ENCODE results near the gene KIAA1586. TPM values are rescaled to one million over a fixed set of nuclear protein-coding genes. Genes with fewer than 3 reads are reported as not detected.
A peak's percentile ranks its signal among the peaks of the same experiment; 100 is the strongest.
"Not testable (repeated sequence)": the region's sequence is repeated elsewhere in the genome, so short reads cannot be mapped to it uniquely, and the experiment has no call there.

Gene KIAA1586
- total RNA-seq, 2 donors from 2014 or later: 3.7 to 4.7 TPM

DNA sequence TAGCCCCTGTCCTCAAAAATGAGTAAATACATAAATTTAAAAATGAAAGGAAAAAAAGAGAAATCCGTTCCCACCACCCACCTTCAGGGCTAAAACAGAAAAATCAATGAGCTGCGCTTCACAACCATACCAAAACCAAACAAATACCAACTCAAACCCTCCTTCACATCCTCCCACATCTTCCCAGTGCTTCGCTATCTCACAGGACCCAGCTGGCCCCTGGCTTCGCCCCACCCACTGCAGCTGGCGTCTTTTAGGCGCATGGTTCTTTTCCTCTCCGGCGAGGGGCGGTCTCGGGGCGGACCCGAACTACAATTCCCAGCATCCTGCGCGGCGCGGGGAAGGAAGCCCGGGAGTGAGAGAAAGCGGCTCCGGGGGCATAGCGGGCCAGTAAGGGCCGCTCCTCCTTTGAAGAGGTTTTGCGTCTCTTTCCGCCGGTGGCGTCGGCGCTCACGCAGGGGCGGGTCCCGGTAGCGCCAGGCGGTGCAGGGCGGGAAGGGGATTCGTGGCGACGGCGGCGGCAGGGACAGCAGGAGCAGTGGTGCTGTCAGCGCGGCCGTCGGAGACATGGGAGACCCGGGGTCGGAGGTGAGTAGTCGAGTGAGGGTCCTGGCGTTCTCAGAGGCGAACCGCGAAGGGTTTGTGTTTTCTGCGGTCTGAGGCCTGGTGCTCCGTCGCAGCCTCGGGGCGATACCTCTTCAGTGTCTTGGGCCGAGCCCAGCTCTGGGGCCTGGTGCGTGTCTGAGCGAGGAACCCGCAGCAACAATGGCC is 43.4 kb downstream of the KIAA1586 start, which contains the start of gene ZNF451:
Gene ZNF451, plus strand, starts transcription at position 502 of the 771 bp plus-strand sequence. Its CDS starts 66 bp downstream, at position 568.
- TF ChIP-seq, protein P1, sequence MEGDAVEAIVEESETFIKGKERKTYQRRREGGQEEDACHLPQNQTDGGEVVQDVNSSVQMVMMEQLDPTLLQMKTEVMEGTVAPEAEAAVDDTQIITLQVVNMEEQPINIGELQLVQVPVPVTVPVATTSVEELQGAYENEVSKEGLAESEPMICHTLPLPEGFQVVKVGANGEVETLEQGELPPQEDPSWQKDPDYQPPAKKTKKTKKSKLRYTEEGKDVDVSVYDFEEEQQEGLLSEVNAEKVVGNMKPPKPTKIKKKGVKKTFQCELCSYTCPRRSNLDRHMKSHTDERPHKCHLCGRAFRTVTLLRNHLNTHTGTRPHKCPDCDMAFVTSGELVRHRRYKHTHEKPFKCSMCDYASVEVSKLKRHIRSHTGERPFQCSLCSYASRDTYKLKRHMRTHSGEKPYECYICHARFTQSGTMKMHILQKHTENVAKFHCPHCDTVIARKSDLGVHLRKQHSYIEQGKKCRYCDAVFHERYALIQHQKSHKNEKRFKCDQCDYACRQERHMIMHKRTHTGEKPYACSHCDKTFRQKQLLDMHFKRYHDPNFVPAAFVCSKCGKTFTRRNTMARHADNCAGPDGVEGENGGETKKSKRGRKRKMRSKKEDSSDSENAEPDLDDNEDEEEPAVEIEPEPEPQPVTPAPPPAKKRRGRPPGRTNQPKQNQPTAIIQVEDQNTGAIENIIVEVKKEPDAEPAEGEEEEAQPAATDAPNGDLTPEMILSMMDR (IDR thresholded peaks at IDR 0.05): no peak
- DNase-seq (ENCODE audit: low spot score): peak; percentile 97
- Histone ChIP-seq H3K27me3 (no peaks in the 10 kb centered on the region), H3K4me1 (peaks cover 0 to 35% of the 10 kb centered on the region in 2 donors), H3K36me3 (peaks cover 9% of the 10 kb centered on the region), H3K27ac (peak within 1 kb of the TSS; percentile 72 to 86), H3K4me3 (peak within 1 kb of the TSS; percentile 53 to 61), H3K9me3 (no peaks in the 10 kb centered on the region)

DNA sequence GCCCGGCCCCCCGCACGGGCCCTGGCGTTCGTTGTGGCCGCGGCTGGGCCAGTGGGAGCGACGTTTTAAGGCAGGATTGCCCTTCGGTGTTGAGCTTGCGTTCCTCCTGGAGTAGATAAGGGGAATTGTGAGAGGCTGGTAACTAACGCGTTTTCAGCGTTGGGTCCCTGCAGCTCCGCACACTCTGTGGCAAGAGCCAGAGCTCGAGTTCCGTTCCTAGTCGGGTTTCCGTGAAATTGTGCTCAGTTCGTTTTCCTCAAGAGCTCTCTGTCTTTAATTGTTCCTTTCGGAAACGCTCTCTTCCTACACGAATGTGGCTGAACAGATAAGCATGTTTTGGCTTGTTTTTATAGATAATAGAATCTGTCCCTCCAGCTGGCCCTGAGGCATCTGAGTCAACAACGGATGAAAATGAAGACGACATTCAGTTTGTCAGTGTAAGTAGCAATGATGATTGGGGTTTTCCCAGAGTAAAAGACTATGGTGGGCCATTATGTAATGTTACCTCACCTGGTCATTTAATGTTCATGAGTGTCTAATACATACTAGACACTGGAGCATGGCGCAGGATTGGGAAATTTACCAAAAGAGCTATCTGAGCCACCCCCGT is 44.1 kb downstream of the KIAA1586 start:
- H3K27me3 ChIP-seq; H3K36me3 ChIP-seq; H3K9me3 ChIP-seq; DNase-seq (ENCODE audit: low spot score): not testable (repeated sequence)
- Histone ChIP-seq H3K27ac (peak overlapping the region; percentile 72 to 86), H3K4me3 (peak overlapping the region in 1 of 2 donors; percentile 61), H3K4me1 (peaks cover 0 to 35% of the 10 kb centered on the region in 2 donors)

DNA sequence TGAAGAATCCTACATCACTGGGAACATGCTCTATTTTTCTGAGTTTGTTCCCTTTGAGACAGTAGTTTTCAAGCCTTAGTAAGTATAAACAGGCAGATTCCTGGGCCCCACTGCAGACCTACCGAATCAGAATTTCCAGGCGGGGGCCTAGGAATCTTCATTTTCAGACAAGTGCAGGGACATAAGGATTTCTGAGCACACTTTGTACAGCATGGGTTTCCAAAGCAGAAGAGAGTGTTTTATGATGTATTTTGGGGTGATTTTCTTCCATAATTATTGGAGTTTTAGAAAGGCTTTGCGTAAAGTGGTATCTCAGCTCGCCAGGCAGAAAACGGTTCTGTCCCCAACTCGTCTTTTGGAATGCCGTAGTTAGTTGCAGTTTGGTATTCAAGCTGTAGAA is 44.9 kb downstream of the KIAA1586 start:
- H3K4me1 ChIP-seq: peaks cover 0 to 35% of the 10 kb centered on the region in 2 donors
- DNase-seq (ENCODE audit: low spot score); H3K27ac ChIP-seq: not testable (repeated sequence)

DNA sequence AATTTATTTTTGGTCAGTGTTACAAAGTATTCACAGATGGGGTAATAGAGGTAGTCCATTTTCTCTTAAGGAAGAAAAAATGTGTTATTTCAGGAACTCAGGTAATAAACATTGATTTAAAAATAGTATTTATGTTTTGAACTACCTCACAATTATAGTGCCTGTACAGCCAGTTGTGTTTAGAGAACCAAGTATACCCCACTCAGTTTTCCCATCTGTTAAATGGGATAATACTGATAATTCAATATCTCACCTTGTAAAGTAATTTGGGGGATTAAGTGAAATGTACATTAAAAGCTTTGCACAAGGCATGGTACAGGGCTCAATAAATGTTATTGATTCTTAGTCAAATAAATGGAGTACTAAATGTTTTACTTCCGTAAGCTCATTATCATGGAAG is 48.2 kb downstream of the KIAA1586 start:
- no peak for DNase-seq (ENCODE audit: low spot score)
- Histone ChIP-seq H3K4me1 (peaks cover 0 to 30% of the 10 kb centered on the region in 2 donors), H3K9me3 (no peaks in the 10 kb centered on the region), H3K27me3 (no peaks in the 10 kb centered on the region), H3K36me3 (peaks cover 19% of the 10 kb centered on the region), H3K27ac (no peak overlapping the region), H3K4me3 (no peak overlapping the region)
- TF ChIP-seq, protein P1 (IDR thresholded peaks at IDR 0.05): no peak

More for the DNA sequence above, 44.9 kb downstream of the KIAA1586 start:
- not testable (repeated sequence) for H3K36me3 ChIP-seq, H3K27me3 ChIP-seq, H3K9me3 ChIP-seq, H3K4me3 ChIP-seq

DNA sequence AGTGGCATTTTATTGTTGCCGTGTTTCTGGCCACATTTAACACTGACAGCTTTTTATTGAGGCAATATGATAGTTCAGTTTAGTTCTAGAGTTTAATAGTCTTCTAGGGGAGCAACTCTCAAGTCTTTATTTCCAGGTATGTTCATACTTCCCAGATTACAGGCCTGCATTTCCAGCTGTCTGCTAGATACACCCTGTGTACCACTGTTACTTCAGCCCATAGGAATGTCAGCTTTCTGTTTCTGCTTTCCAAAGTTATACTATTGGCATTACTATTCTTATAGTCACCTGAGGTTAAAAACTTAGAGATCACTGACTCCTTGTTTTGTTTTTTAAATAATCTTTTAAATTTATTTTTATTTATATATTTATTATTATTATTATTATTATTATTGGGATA is 51.1 kb downstream of the KIAA1586 start:
- H3K4me1 ChIP-seq: peaks cover 0 to 16% of the 10 kb centered on the region in 2 donors
- H3K36me3 ChIP-seq: peaks cover 42% of the 10 kb centered on the region
- DNase-seq (ENCODE audit: low spot score): no peak
- no peaks in the 10 kb centered on the region for H3K9me3 ChIP-seq
- no peak overlapping the region for H3K4me3 ChIP-seq
- no peaks in the 10 kb centered on the region for H3K27me3 ChIP-seq
- TF ChIP-seq, protein P1 (IDR thresholded peaks at IDR 0.05): no peak
- no peak overlapping the region for H3K27ac ChIP-seq

DNA sequence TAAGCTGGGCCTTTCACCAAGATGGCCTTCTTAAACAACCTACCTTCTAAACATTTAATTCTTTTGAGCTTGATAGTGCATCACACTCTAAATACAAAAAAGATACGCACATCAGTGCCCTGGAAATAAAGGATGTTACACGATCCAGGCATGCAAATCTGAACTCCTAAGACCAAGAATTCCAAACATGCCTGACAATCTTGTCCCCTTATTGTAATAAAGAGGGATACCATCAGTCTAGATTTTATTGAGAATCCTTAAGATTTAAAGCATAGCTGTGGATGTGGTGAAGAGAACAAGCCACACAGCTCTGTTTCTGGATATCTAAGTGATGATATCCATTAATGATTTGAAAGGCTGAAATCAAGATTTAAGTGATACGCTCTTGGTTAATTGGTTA is 56.5 kb downstream of the KIAA1586 start:
- Histone ChIP-seq H3K27ac (no peak overlapping the region), H3K27me3 (no peaks in the 10 kb centered on the region), H3K9me3 (no peaks in the 10 kb centered on the region), H3K36me3 (peaks cover 48% of the 10 kb centered on the region), H3K4me3 (no peak overlapping the region), H3K4me1 (no peaks in the 10 kb centered on the region)
- TF ChIP-seq, protein P1 (IDR thresholded peaks at IDR 0.05): no peak
- DNase-seq (ENCODE audit: low spot score): no peak

Measured in right atrium auricular region (tissue), 2 donors.